HAP-1 (cell line): ENCODE results near the gene MCF2L2.

Source experiments
- DNase-seq, 2 experiments: peaks; one replicate each; pipeline ENCODE4 v3.0.0-alpha.2; 2016 to 2020; ENCODE audit warnings: low spot score in 2 of 2
- H3K27me3 ChIP-seq: fragments of 250-450 bp; sonication (Bioruptor Pico); 2 replicates; pipeline ENCODE4 v1.5.1; 2020; ENCODE audit warnings: low read depth, mild to moderate bottlenecking, moderate library complexity
- H3K36me3 ChIP-seq: fragments of 250-450 bp; sonication (Bioruptor Pico); replicated peaks from 2 replicates; pipeline ENCODE4 v1.5.1; 2020; ENCODE audit warnings: mild to moderate bottlenecking
- H3K4me1 ChIP-seq: fragments of 250-450 bp; sonication (Bioruptor Pico); 2 replicates; pipeline ENCODE4 v1.5.1; 2020; ENCODE audit warnings: mild to moderate bottlenecking
- H3K4me3 ChIP-seq: fragments of 250-450 bp; sonication (Bioruptor Pico); 2 replicates; pipeline ENCODE4 v1.5.1; 2020; ENCODE audit warnings: mild to moderate bottlenecking, moderate library complexity
- H3K9me3 ChIP-seq: fragments of 250-450 bp; sonication (Bioruptor Pico); 2 replicates; pipeline ENCODE4 v1.5.1; 2020; ENCODE audit warnings: mild to moderate bottlenecking, moderate library complexity
- in situ Hi-C: fragments of 300-500 bp; cut with MboI; formaldehyde crosslinking; loops from 3 replicates; pipeline ENCODE4 v1.14.3; 2020; ENCODE audit warnings: low sequenced_read_pairs, inconsistent platforms, mixed read lengths

The MCF2L2 gene

DNA sequence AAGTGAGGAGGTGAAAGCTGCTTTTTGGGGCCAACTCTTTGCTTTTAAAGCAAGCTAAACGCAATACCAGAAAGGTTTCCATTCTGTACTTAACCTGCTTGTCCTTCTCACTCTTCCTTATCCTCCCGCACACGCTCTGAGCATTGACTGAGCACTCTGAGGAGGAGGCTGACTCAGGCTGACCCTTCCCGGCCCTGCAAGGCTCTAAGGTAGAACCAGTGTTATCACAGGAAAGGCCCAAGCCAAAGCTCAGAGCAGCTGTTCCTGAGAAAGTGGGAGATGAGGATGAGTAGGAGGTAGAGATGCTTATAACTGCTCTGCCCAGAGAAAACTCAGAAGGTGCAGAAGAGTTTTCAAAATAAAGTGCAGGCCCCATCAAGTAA lies 173.1 kb downstream of the MCF2L2 start:
- Histone ChIP-seq H3K4me3 (peak overlapping the region; percentile 79), H3K36me3 (no peaks in the 10 kb centered on the region), H3K27me3 (no peaks in the 10 kb centered on the region), H3K9me3 (no peaks in the 10 kb centered on the region), H3K4me1 (peaks cover 11% of the 10 kb centered on the region)
- in situ Hi-C loops = no loop called here
- DNase-seq = peak; percentile 16 to 41

DNA sequence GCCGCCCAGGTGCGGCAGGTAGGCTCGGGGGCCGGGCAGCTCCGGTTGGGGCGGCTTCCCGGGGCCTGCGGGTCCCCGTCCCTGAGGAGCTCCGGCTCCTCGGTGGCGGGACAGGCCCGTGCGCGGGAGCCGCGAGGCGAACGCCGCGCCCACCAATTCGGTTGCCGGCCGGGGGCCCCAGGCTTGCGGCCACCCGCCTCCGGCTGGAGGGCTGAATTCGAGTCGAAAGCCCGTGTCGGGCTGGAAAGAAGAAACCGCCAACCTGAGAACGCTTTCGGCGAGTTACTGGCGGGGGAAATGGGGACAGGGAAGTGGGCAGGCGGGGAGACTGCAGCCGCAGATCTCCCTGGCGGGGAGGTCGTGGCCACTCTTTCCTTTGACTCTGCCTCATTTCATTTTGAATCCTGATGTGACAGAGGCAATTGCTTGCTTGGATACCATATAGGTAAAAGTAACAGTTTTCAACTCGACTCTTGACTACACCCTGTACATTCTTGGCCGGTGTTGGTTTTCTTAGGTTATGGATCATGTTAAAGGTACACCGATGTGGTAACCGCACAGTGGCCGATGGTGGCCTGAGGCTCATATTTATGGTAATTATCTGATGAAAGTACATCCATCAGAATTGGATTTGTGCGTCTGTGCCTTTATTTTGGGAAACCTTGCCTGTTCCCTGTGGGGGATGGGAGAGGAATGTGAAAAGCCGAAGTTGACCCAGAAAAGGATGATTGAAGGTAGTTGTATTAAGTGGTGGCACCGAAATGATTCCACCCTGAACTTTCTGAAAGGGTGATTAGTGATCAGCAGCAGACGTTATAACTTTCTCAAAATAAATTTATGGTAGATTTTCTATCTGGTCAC lies 173.7 kb downstream of the MCF2L2 start:
- Histone ChIP-seq H3K4me1 (peaks cover 11% of the 10 kb centered on the region), H3K9me3 (no peaks in the 10 kb centered on the region), H3K36me3 (no peaks in the 10 kb centered on the region), H3K4me3 (peak overlapping the region; percentile 79), H3K27me3 (no peaks in the 10 kb centered on the region)
- peak; percentile 29 to 39 for DNase-seq
- in situ Hi-C loops = no loop called here

DNA sequence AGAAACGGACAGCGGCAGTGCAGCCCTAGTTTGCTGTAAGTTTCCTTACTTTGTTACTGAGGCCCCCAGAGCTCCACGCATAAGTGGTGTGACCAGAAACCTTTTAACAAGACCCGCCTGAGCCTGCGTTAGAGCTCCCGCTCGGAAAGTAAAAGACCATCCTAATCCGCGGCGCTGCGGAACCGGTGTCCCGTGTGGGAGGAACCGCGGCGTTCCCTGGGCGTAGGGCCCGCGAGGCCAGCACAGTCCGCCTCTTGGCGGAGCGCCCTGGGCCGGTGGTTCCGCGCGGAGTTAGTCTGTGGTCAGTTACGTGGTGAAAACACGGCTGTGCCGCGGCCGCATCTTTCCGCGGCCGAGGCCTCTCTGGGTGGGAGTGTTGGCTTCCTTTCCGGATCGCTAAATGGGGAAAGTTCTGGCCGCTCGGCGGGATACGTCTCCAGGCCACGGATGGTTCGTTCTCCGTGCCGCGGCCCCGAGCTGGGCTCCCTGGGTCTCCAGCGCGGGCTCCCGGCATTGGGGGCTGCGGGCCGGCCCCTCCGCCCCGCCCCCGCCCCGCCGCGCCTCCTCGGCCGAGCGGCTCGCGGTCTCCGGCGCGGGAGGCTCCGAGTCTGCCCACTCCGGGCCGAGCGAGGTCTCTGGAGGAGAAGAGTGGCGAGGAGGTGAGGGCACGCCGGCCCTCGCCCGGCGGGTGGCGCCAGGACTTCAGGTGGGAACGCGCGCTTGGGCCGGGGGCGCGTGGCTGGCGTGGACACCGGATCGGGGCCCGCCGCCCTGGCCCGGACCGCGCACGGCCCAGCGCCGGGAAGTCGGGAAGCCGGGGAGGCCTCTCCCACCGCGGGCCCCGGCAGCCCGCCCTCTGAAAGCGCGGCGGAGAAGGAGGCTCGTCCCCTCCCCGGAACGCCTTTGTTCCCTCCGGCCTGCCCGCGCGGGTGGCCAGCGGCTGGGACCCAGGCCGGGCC lies 174.6 kb downstream of the MCF2L2 start:
- in situ Hi-C loops = no loop called here
- Histone ChIP-seq H3K9me3 (no peaks in the 10 kb centered on the region), H3K4me3 (peak overlapping the region; percentile 79), H3K27me3 (no peaks in the 10 kb centered on the region), H3K4me1 (peaks cover 11% of the 10 kb centered on the region), H3K36me3 (no peaks in the 10 kb centered on the region)
- peak in 1 of 2 experiments; percentile 62 for DNase-seq

DNA sequence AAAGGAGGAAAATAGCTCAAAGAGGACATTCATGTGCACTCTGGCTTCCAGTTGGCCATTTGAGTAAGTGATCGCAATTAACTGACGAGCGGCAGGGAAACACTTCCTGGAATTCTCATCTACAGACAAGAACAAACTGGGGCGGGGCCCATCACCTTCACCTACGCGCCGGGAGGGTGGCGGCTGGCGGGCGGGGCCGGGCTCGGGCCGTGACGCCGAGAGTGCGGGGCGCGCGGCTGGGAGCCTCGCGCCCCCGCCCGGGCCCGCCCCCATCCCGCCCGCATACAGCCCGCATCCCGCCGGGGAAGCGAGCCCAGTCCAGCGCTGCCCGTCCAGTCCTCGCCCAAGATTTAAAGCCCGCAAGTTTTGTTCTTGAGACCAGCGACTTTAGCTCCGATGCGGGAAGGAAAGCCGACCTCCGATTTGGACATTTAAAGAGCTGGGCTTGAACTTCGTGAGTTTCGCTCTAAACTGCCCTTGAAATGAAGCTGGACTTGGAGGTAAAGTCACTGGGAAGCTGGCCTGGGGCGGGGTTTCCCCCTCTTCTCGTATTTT lies 175.4 kb downstream of the MCF2L2 start, which contains the start of gene B3GNT5:
Gene B3GNT5 (plus strand): TSS at position 281 of the 555 bp plus-strand sequence. CDS start 16,546 bp downstream, outside the sequence.
- H3K27me3 ChIP-seq = no peaks in the 10 kb centered on the region

DNA sequence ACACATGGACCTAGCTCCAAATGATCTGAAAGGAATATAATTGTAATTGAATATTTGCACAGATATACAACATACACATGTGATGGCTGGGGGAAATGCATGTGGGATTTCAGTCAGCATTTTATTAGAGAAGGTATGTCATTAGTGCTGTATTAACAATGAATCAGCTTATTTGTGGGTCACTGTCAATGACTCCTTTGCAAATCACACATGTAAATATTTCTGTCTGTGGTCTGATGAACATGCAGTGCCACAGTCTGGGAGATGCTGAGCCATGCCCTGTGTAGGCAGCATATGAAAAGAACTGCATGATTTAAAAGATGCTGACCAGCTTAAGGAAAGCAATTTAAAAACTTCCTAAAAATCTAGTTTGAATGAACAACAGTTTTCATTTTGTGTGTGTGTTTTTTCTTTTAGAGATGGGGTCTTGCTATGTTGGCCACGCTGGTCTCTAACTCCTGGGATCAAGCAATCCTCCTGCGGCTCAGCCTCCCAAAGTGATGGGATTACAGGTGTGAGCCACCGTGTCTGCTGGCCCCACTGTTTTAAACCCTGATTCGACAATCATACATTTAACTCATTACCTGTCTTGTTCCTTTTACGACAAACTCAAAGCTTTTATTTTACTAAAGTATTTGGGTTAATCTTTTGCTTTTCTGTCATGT lies 176.2 kb downstream of the MCF2L2 start:
- DNase-seq = no peak
- no peaks in the 10 kb centered on the region for H3K27me3 ChIP-seq

More for the DNA sequence above, 175.4 kb downstream of the MCF2L2 start, which contains the start of gene B3GNT5:
- Histone ChIP-seq H3K4me1 (peaks cover 11% of the 10 kb centered on the region), H3K4me3 (peak within 1 kb of the TSS; percentile 79), H3K36me3 (no peaks in the 10 kb centered on the region), H3K9me3 (no peaks in the 10 kb centered on the region)
- peak; percentile 51 to 78 for DNase-seq
- in situ Hi-C loops = no loop called here

DNA sequence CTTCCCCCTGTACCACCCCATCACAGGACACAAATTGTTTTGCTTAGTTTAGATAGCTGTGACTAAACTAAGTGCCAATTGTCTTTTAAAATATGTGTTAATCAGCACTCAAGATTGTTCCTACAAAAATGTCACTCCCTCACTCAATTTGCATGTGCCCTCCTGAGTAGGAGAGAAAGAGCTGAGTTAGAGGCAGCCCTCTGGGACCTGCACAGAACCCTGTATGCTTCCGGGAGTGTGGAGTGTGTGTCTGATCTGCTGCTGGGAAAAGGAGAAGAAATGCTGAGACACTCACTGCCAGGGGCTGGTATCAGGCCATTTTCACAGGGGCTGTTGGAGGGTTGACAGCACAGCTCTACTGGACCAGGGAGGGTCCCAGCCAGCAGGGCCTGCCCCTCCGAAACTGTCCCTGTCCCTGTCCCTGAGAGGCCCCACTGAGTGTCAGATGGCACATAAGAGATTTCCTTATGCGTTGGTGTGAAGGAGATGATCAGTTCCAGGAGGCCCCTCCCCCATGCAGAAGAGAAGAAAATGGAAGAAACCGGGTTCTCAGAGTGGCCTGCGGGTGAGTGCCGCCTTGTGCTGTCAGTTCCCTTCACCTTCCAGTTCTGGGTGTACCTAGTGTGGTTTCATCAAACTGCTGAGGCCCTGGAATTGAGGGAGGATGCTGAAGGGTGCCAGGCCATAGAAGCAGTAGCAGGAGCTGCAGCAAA lies 179.3 kb downstream of the MCF2L2 start:
- DNase-seq = no peak
- in situ Hi-C loops = no loop called here

More for the DNA sequence above, 176.2 kb downstream of the MCF2L2 start:
- H3K4me1 ChIP-seq = peaks cover 11% of the 10 kb centered on the region
- H3K36me3 ChIP-seq = no peaks in the 10 kb centered on the region
- in situ Hi-C loops = no loop called here
- no peaks in the 10 kb centered on the region for H3K9me3 ChIP-seq
- H3K4me3 ChIP-seq = peak overlapping the region; percentile 79

DNA sequence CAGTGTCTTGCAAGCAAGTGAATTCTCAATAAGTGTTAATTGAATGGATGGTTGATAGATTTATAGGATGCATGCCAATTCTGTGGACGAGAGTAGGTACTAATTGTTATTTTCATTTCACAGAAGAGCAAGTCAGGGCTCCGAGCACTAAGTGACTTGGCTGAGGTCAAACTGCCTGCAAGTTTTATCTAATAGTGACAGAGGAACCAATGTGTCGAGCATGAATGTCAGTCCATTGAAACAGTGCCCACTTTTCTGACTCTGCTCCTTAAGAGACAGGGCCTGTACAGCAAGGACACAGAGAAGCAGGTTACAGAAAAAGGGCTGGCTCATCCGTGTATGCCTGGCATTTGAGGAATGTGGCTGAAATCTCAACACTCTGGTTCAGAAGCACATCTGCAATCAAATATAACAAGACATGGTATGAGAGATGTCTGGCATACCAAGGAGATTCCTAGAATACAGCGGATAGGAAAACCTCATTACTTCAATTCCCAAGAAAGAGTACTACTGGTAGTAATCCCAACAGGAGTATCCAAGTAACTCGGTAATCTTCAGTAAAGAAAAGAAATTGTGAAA lies 181.3 kb downstream of the MCF2L2 start:
- in situ Hi-C loops = no loop called here
- Histone ChIP-seq H3K9me3 (peaks cover 12% of the 10 kb centered on the region), H3K4me3 (no peak overlapping the region), H3K36me3 (no peaks in the 10 kb centered on the region), H3K4me1 (no peaks in the 10 kb centered on the region), H3K27me3 (no peaks in the 10 kb centered on the region)
- DNase-seq = no peak

More for the DNA sequence above, 179.3 kb downstream of the MCF2L2 start:
- H3K4me3 ChIP-seq = no peak overlapping the region
- no peaks in the 10 kb centered on the region for H3K36me3 ChIP-seq
- no peaks in the 10 kb centered on the region for H3K4me1 ChIP-seq
- no peaks in the 10 kb centered on the region for H3K27me3 ChIP-seq
- no peaks in the 10 kb centered on the region; the same call in 1 of the 2 replicates for H3K9me3 ChIP-seq

DNA sequence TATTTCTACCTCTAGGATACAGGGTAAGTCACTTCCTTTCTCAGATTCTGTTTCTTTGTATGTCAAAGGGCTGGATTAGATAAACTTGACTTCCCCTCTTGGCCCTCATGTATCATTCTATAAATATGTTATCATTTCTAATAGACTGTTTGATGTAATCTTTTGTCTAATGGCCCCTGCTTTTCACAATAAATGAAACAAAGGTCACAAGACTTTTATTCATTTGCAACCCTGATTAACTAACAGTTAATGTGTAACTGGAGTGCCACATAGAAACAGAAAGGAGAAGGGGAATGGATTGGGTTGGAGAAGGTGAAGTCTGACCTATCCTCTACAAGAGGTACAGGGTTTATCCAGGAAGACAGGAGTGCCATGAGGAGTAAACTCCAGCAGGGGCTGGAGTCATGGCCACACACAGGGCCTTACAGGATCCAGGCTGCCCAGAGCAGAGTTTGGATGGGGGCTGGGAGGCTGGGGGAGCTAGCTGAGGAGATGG lies 183.4 kb downstream of the MCF2L2 start:
- Histone ChIP-seq H3K9me3 (peaks cover 14% of the 10 kb centered on the region), H3K36me3 (no peaks in the 10 kb centered on the region), H3K27me3 (no peaks in the 10 kb centered on the region), H3K4me1 (no peaks in the 10 kb centered on the region), H3K4me3 (no peak overlapping the region)
- in situ Hi-C loops = no loop called here
- no peak for DNase-seq

DNA sequence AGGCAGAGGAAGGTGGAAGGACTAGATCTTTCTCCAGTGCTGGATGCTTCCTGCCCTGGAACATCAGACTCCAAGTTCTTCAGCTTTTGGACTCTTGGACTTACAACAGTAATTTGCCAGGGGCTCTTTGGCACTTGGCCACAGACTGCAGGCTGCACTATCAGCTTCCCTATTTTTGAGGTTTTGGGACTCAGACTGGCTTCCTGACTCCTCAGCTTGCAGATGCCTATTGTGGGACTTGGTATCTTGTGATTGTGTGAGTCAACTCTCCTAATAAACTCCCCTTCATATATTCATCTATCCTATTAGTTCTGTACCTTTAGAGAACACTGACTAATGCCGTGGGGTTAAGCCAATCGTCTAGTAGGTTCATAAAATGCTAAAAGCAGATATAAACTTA lies 184.2 kb downstream of the MCF2L2 start:
- no peaks in the 10 kb centered on the region for H3K4me1 ChIP-seq
- H3K27me3 ChIP-seq = no peaks in the 10 kb centered on the region
- H3K9me3 ChIP-seq = peaks cover 14% of the 10 kb centered on the region
- H3K36me3 ChIP-seq = no peaks in the 10 kb centered on the region
- in situ Hi-C loops = no loop called here
- no peak overlapping the region for H3K4me3 ChIP-seq
- no peak for DNase-seq

DNA sequence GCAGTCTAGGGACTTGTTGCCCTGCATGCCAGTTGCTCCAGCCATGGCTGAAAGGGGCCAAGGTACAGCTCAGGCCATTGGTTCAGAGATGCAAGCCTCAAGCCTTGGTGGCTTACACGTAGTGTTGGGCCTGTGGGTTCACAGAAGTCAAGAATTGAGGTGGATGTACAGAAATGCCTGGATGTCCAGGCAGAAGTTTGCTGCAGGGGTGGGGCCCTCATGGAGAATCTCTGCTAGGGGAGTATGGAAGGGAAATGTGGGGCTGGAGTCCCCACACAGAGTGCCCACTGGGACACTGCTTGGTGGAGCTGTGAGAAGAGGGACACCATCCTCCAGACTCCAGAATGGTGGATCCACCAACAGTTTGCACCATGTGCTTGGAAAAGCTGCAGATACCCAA lies 186.0 kb downstream of the MCF2L2 start:
- Histone ChIP-seq H3K36me3 (no peaks in the 10 kb centered on the region), H3K4me1 (no peaks in the 10 kb centered on the region), H3K4me3 (no peak overlapping the region), H3K9me3 (peaks cover 14% of the 10 kb centered on the region), H3K27me3 (no peaks in the 10 kb centered on the region)
- in situ Hi-C loops = no loop called here
- DNase-seq = no peak

DNA sequence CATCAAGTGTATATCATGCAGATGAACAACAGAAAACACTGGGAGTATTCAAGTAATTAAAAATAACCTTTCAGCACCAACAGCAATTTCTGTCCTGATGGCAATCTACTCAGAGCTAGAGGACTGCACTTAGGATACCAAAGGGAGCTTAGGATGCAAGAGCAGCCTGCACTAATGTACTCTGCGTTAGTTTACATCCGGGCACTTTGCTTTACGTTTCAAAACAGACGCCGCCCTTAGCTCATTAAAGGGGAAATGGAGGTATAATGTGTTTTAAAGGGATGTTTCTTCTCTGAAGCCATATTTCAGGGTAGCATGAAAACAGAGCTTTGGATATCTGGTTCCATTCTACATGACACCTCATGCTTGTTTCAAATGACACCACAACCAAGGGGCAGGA lies 189.4 kb downstream of the MCF2L2 start:
- Histone ChIP-seq H3K4me3 (no peak overlapping the region), H3K27me3 (no peaks in the 10 kb centered on the region), H3K9me3 (peaks cover 14% of the 10 kb centered on the region), H3K4me1 (no peaks in the 10 kb centered on the region), H3K36me3 (no peaks in the 10 kb centered on the region)
- in situ Hi-C loops = no loop called here
- DNase-seq = no peak

DNA sequence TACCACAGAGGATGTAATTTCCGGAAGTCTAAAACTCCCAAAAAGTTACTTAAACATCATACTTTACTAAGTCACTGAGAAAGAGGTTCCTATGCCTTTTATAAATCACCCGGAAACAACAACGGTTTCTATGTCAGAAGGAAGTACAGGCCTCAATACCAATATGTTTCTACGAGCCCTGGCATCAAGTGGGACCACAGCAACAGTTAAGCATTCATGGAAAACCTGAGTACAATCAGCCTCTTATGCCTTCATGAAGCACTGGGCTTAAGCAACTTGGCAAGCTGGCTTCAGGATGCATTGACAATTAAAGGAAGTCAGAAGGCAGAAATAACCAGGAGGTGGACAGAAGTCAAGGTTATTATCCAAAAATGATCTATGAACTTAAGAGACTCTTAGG lies 194.5 kb downstream of the MCF2L2 start:
- no peak for DNase-seq
- H3K4me1 ChIP-seq = no peaks in the 10 kb centered on the region; the same call in 1 of the 2 replicates
- no peak overlapping the region for H3K4me3 ChIP-seq
- H3K36me3 ChIP-seq = no peaks in the 10 kb centered on the region
- in situ Hi-C loops = no loop called here
- no peaks in the 10 kb centered on the region for H3K27me3 ChIP-seq
- no peaks in the 10 kb centered on the region for H3K9me3 ChIP-seq
